SU-DHL-6 (cell line): ENCODE measurements around the gene FEZF2.

ENCODE experiments used
- EZH2phosphoT487 ChIP-seq: fragments of 200-600 bp; sonication (generic), shearing (Covaris generic); conservative IDR thresholded peaks from 2 replicates; pipeline ENCODE4 v1.6.1; 2018; ENCODE audit warnings: mild to moderate bottlenecking, antibody characterized with exemption, low read length, moderate library complexity, mixed read lengths
- TF ChIP-seq, protein P1 (sequence below): fragments of 200-600 bp; sonication (generic); IDR thresholded peaks from one replicate; pipeline ENCODE4 v1.5.1; 2017; ENCODE audit warnings: antibody characterized with exemption, mild to moderate bottlenecking, low read length, moderate library complexity; ENCODE audit not compliant: insufficient read depth, poor library complexity, severe bottlenecking

DNA sequence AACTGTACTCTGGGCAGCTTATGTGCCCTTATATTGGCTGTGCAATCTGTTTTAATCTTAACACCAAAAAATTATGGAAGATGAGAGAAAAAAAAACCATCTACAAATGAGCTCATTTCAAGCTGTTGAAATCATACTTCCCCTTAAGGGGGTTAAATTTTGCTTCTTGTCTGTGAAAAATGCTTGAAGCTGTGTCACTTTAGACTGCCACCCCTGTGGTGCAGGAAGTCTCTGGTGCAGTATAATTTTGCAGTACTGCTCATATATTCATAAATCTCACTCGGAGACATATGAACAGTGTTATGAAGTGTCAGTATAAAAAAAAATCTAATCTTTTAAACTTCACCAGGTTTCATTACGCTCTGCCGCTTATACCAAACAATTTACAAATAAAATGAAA is 30.4 kb upstream of the FEZF2 start:
- TF ChIP-seq, protein P1, sequence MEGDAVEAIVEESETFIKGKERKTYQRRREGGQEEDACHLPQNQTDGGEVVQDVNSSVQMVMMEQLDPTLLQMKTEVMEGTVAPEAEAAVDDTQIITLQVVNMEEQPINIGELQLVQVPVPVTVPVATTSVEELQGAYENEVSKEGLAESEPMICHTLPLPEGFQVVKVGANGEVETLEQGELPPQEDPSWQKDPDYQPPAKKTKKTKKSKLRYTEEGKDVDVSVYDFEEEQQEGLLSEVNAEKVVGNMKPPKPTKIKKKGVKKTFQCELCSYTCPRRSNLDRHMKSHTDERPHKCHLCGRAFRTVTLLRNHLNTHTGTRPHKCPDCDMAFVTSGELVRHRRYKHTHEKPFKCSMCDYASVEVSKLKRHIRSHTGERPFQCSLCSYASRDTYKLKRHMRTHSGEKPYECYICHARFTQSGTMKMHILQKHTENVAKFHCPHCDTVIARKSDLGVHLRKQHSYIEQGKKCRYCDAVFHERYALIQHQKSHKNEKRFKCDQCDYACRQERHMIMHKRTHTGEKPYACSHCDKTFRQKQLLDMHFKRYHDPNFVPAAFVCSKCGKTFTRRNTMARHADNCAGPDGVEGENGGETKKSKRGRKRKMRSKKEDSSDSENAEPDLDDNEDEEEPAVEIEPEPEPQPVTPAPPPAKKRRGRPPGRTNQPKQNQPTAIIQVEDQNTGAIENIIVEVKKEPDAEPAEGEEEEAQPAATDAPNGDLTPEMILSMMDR, result no peak
- no peak for TF ChIP-seq EZH2phosphoT487
